ENCODE measurements around the gene AQP12A. TPM values are rescaled to one million over a fixed set of nuclear protein-coding genes. Genes with fewer than 3 reads are reported as not detected.

Gene AQP12A
- total RNA-seq, 1 experiment from 2014 or later: not detected

GRCh38 chr2:240721596-240722180 lies 30.0 kb downstream of the AQP12A start:
- Histone ChIP-seq H3K4me3 (ENCODE audit: low read depth in 2 of 2, low read length in 2 of 2) (no peak overlapping the region), H3K27me3 (ENCODE audit: control insufficient read depth, insufficient read depth, low read length) (no peaks in the 10 kb centered on the region), H3K27ac (ENCODE audit: low read length) (no peak overlapping the region), H3K36me3 (ENCODE audit: control insufficient read depth, insufficient read depth, low read length) (no peaks in the 10 kb centered on the region), H3K9me3 (ENCODE audit: control insufficient read depth, insufficient read depth, low read depth, low read length) (no peaks in the 10 kb centered on the region), H3K4me1 (ENCODE audit: control insufficient read depth, insufficient read depth, low read length) (no peaks in the 10 kb centered on the region)
- POLR2A ChIA-PET: no interaction called here
- TF ChIP-seq POLR2AphosphoS5 (IDR thresholded peaks at IDR 0.05; ENCODE audit: low read depth, low read length) (no peak), SIN3A (IDR thresholded peaks at IDR 0.05; ENCODE audit: borderline replicate concordance, insufficient read depth, low read depth, low read length) (no peak), CTCF (IDR thresholded peaks at IDR 0.05) (no peak), TCF7L2 (IDR thresholded peaks at IDR 0.05; ENCODE audit: low read depth, low read length) (no peak), REST (IDR thresholded peaks at IDR 0.05; ENCODE audit: insufficient read depth in 1 of 2, low read depth in 2 of 2, low read length in 1 of 2) (no peak)
- ATAC-seq (no peak), DNase-seq (ENCODE audit: low read depth, low spot score) (no peak)
- no TSS peak for BruUV-seq (replicated peaks)
- CTCF ChIA-PET: interaction anchor here (0.6 kb wide), 1 partner anchor 142 kb away, joined by 3 read pairs; no protein-coding TSS in a partner anchor
- in situ Hi-C loops (cut with HindIII; ENCODE audit: low pct_unique_long_range_greater_than_20kb, low sequenced_read_pairs) (no loop called here), intact Hi-C loops (cut with micrococcal nuclease; ENCODE audit: unreplicated experiment) (no loop called here)

GRCh38 chr2:240722376-240722775 lies 30.7 kb downstream of the AQP12A start:
- ChIA-PET CTCF (interaction anchor here (0.6 kb wide), 1 partner anchor 142 kb away, joined by 3 read pairs; no protein-coding TSS in a partner anchor), POLR2A (no interaction called here)
- BruUV-seq (replicated peaks): no TSS peak
- Histone ChIP-seq H3K36me3 (ENCODE audit: control insufficient read depth, insufficient read depth, low read length) (no peaks in the 10 kb centered on the region), H3K27me3 (ENCODE audit: control insufficient read depth, insufficient read depth, low read length) (no peaks in the 10 kb centered on the region), H3K27ac (ENCODE audit: low read length) (no peak overlapping the region), H3K4me1 (ENCODE audit: control insufficient read depth, insufficient read depth, low read length) (no peaks in the 10 kb centered on the region), H3K9me3 (ENCODE audit: control insufficient read depth, insufficient read depth, low read depth, low read length) (no peaks in the 10 kb centered on the region), H3K4me3 (ENCODE audit: low read depth in 2 of 2, low read length in 2 of 2) (no peak overlapping the region)
- ATAC-seq (no peak), DNase-seq (ENCODE audit: low read depth, low spot score) (no peak)
- TF ChIP-seq SIN3A (IDR thresholded peaks at IDR 0.05; ENCODE audit: borderline replicate concordance, insufficient read depth, low read depth, low read length) (no peak), REST (IDR thresholded peaks at IDR 0.05; ENCODE audit: insufficient read depth in 1 of 2, low read depth in 2 of 2, low read length in 1 of 2) (no peak), POLR2AphosphoS5 (IDR thresholded peaks at IDR 0.05; ENCODE audit: low read depth, low read length) (no peak), CTCF (IDR thresholded peaks at IDR 0.05) (no peak), TCF7L2 (IDR thresholded peaks at IDR 0.05; ENCODE audit: low read depth, low read length) (no peak)
- in situ Hi-C loops (cut with HindIII; ENCODE audit: low pct_unique_long_range_greater_than_20kb, low sequenced_read_pairs) (no loop called here), intact Hi-C loops (cut with micrococcal nuclease; ENCODE audit: unreplicated experiment) (no loop called here)
